GM23338 (cell line): Measurements from ENCODE around the gene VPS41. TPM values are rescaled to one million over a fixed set of nuclear protein-coding genes. Genes with fewer than 3 reads are reported as not detected.

Experiments
- ATAC-seq: fragments of 200-7000 bp; cut with Tn5 transposase; 3 replicates; pipeline ENCODE4 v1.9.1; 2020
- DNase-seq: peaks from one replicate; pipeline ENCODE4 v3.0.0-alpha.2; 2015; ENCODE audit warnings: low spot score
- H2AFZ ChIP-seq: fragments of 200-600 bp; sonication (generic); 2 replicates; pipeline ENCODE4 v1.8.0; 2016; ENCODE audit warnings: antibody characterized with exemption, mild to moderate bottlenecking, moderate library complexity
- H3F3A ChIP-seq: fragments of 200-600 bp; sonication (generic); replicated peaks from 2 replicates; pipeline ENCODE4 v1.8.0; 2017; ENCODE audit warnings: antibody characterized with exemption, mixed run types, low read depth
- H3K27ac ChIP-seq: fragments of 200-600 bp; sonication (generic); 2 replicates; pipeline ENCODE4 v1.6.1; 2016; ENCODE audit warnings: low read depth
- H3K27me3 ChIP-seq: fragments of 200-600 bp; sonication (generic); 2 replicates; pipeline ENCODE4 v1.8.0; 2016; ENCODE audit warnings: mild to moderate bottlenecking, mixed run types, moderate library complexity; ENCODE audit not compliant: insufficient read depth
- H3K36me3 ChIP-seq: fragments of 200-600 bp; sonication (generic); 2 replicates; pipeline ENCODE4 v1.8.0; 2016; ENCODE audit warnings: mild to moderate bottlenecking; ENCODE audit not compliant: insufficient read depth
- H3K4me1 ChIP-seq: fragments of 200-600 bp; sonication (generic); 2 replicates; pipeline ENCODE4 v1.8.0; 2016; ENCODE audit warnings: mild to moderate bottlenecking, moderate library complexity; ENCODE audit not compliant: insufficient read depth
- H3K4me2 ChIP-seq: fragments of 200-600 bp; sonication (generic); 2 replicates; pipeline ENCODE4 v1.7.1; 2017; ENCODE audit warnings: mixed run types
- H3K4me3 ChIP-seq: fragments of 200-600 bp; sonication (generic); 2 replicates; pipeline ENCODE4 v1.6.1; 2016; ENCODE audit warnings: mixed run types
- H3K79me2 ChIP-seq: fragments of 200-600 bp; sonication (generic); replicated peaks from 2 replicates; pipeline ENCODE4 v1.8.0; 2017; ENCODE audit warnings: mild to moderate bottlenecking; ENCODE audit not compliant: insufficient read depth
- H3K9me2 ChIP-seq: fragments of 200-600 bp; sonication (generic); 2 replicates; pipeline ENCODE4 v1.8.0; 2017; ENCODE audit not compliant: insufficient read depth
- H4K20me1 ChIP-seq: fragments of 200-600 bp; sonication (generic); replicated peaks from 2 replicates; pipeline ENCODE4 v1.8.0; 2017; ENCODE audit warnings: mild to moderate bottlenecking; ENCODE audit not compliant: insufficient read depth
- H3K27ac Mint-ChIP-seq: 2 replicates; pipeline ENCODE4 v1.8.0; 2020; ENCODE audit warnings: inconsistent platforms, mild to moderate bottlenecking, moderate library complexity, mixed read lengths
- H3K27me3 Mint-ChIP-seq: 3 replicates; pipeline ENCODE4 v1.8.0; 2022; ENCODE audit warnings: low read depth, mild to moderate bottlenecking, moderate library complexity, mixed read lengths, inconsistent platforms; ENCODE audit not compliant: insufficient read depth, poor library complexity
- H3K36me3 Mint-ChIP-seq: 3 replicates; pipeline ENCODE4 v1.8.0; 2021; ENCODE audit warnings: low read depth, mild to moderate bottlenecking, inconsistent platforms, moderate library complexity, mixed read lengths
- H3K4me1 Mint-ChIP-seq: 3 replicates; pipeline ENCODE4 v1.8.0; 2020; ENCODE audit warnings: mild to moderate bottlenecking, inconsistent platforms, mixed read lengths
- H3K4me3 Mint-ChIP-seq: 3 replicates; pipeline ENCODE4 v1.8.0; 2021; ENCODE audit warnings: moderate library complexity, mild to moderate bottlenecking, inconsistent platforms, mixed read lengths
- H3K9me3 Mint-ChIP-seq: 3 replicates; pipeline ENCODE4 v1.8.0; 2020; ENCODE audit warnings: moderate library complexity, mild to moderate bottlenecking, inconsistent platforms, mixed read lengths
- CREB1 ChIP-seq: fragments of 250-450 bp; sonication (Bioruptor Pico); IDR thresholded peaks from 2 replicates; pipeline ENCODE4 v1.5.0; 2020; ENCODE audit warnings: low read depth, mild to moderate bottlenecking, moderate library complexity
- EZH2phosphoT487 ChIP-seq: fragments of 200-600 bp; sonication (generic); IDR thresholded peaks from one replicate; pipeline ENCODE4 v1.8.1; 2018; ENCODE audit warnings: antibody characterized with exemption; ENCODE audit not compliant: unreplicated experiment
- ZNF114 ChIP-seq: fragments of 250-450 bp; sonication (Bioruptor Pico); IDR thresholded peaks from 2 replicates; pipeline ENCODE4 v1.5.0; 2020; ENCODE audit warnings: mild to moderate bottlenecking, moderate library complexity
- polyA plus RNA-seq: library from polyadenylated mRNA; unstranded; fragments of >200 nt; fragmentation: Nextera tagmentation; extraction: Ambion mirVana; gene quantifications from 2 replicates; pipeline ENCODE4 v1.2.1, GENCODE V29; 2016
- total RNA-seq: library from RNA; depleted of rRNA; stranded (reverse); fragments of >200 nt; shearing (Covaris generic); gene quantifications from 2 replicates; pipeline ENCODE4 v1.2.3, GENCODE V29; 2014
- TF ChIP-seq, protein P1 (sequence below): fragments of 250-450 bp; sonication (Bioruptor Pico); IDR thresholded peaks from 2 replicates; pipeline ENCODE4 v1.5.0; 2020; ENCODE audit warnings: mild to moderate bottlenecking, moderate library complexity
- TF ChIP-seq, protein P2 (sequence below), 2 experiments: fragments of 200-600 bp in 1 of 2; sonication (generic) in 1 of 2; conservative IDR thresholded peaks; 2 replicates each; pipeline versions ENCODE4 v1.5.1 to v1.6.1; 2016 to 2017; ENCODE audit warnings: antibody characterized with exemption in 2 of 2, low read depth in 2 of 2, mild to moderate bottlenecking in 2 of 2, moderate library complexity in 1 of 2

The VPS41 gene
- total and polyA plus RNA-seq, 2 experiments from 2014 or later: 20.2 to 41.2 TPM

DNA sequence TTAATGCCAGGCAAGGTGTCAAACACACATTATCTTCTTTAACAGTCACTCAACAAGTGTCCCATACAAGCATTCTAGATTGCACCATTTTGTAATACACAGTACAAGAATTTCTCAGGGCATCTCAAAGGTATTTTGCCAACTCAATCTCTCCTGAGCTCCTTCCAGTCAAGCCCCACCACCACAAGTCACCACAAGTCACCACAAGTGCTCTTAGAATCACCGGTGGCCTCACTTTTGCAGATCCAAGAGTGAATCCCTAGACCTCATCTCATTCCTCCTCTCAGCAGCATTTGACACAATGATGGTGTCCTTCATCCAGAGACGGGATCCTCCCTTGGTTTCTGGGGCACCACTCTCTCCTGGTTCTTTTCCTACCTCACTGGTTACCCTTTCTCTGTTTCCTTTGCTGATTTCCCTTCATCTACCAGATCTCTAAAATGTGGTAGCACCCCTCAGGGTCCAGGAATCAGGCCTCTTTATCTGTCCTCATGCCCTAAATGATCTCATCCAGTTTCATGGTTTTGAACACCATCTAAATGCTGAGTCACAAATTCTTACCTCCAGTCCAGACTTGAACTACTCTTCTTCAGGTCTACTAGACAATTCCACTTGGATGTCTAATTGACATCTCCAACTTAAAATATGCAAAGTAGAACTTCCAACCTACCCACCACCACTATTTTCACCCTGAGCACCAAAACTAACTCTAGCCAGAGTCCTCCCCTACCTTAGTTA lies 26.9 kb downstream of the VPS41 start (continued):
- TF ChIP-seq, protein P1, sequence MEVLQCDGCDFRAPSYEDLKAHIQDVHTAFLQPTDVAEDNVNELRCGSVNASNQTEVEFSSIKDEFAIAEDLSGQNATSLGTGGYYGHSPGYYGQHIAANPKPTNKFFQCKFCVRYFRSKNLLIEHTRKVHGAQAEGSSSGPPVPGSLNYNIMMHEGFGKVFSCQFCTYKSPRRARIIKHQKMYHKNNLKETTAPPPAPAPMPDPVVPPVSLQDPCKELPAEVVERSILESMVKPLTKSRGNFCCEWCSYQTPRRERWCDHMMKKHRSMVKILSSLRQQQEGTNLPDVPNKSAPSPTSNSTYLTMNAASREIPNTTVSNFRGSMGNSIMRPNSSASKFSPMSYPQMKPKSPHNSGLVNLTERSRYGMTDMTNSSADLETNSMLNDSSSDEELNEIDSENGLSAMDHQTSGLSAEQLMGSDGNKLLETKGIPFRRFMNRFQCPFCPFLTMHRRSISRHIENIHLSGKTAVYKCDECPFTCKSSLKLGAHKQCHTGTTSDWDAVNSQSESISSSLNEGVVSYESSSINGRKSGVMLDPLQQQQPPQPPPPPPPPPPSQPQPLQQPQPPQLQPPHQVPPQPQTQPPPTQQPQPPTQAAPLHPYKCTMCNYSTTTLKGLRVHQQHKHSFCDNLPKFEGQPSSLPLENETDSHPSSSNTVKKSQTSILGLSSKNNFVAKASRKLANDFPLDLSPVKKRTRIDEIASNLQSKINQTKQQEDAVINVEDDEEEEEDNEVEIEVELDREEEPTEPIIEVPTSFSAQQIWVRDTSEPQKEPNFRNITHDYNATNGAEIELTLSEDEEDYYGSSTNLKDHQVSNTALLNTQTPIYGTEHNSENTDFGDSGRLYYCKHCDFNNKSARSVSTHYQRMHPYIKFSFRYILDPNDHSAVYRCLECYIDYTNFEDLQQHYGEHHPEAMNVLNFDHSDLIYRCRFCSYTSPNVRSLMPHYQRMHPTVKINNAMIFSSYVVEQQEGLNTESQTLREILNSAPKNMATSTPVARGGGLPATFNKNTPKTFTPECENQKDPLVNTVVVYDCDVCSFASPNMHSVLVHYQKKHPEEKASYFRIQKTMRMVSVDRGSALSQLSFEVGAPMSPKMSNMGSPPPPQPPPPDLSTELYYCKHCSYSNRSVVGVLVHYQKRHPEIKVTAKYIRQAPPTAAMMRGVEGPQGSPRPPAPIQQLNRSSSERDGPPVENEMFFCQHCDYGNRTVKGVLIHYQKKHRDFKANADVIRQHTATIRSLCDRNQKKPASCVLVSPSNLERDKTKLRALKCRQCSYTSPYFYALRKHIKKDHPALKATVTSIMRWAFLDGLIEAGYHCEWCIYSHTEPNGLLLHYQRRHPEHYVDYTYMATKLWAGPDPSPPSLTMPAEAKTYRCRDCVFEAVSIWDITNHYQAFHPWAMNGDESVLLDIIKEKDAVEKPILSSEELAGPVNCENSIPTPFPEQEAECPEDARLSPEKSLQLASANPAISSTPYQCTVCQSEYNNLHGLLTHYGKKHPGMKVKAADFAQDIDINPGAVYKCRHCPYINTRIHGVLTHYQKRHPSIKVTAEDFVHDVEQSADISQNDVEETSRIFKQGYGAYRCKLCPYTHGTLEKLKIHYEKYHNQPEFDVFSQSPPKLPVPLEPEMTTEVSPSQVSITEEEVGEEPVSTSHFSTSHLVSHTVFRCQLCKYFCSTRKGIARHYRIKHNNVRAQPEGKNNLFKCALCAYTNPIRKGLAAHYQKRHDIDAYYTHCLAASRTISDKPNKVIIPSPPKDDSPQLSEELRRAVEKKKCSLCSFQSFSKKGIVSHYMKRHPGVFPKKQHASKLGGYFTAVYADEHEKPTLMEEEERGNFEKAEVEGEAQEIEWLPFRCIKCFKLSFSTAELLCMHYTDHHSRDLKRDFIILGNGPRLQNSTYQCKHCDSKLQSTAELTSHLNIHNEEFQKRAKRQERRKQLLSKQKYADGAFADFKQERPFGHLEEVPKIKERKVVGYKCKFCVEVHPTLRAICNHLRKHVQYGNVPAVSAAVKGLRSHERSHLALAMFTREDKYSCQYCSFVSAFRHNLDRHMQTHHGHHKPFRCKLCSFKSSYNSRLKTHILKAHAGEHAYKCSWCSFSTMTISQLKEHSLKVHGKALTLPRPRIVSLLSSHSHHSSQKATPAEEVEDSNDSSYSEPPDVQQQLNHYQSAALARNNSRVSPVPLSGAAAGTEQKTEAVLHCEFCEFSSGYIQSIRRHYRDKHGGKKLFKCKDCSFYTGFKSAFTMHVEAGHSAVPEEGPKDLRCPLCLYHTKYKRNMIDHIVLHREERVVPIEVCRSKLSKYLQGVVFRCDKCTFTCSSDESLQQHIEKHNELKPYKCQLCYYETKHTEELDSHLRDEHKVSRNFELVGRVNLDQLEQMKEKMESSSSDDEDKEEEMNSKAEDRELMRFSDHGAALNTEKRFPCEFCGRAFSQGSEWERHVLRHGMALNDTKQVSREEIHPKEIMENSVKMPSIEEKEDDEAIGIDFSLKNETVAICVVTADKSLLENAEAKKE (CRISPR knock-in tag): no peak
- no peak for TF ChIP-seq CREB1

GRCh38 chr7:38881015-38881414 lies 28.0 kb downstream of the VPS41 start:
- Histone ChIP-seq H3K4me3 (no peak overlapping the region), H3F3A (no peaks in the 10 kb centered on the region), H3K27me3 (no peaks in the 10 kb centered on the region), H2AFZ (no peak overlapping the region), H3K4me1 (peaks cover 2% of the 10 kb centered on the region; the same call in 1 of the 2 replicates), H3K27ac (no peak overlapping the region), H3K36me3 (no peaks in the 10 kb centered on the region), H4K20me1 (peaks cover 10% of the 10 kb centered on the region; the same call in 1 of the 2 replicates), H3K4me2 (no peak overlapping the region), H3K79me2 (peaks cover 59% of the 10 kb centered on the region), H3K9me2 (peaks cover 4% of the 10 kb centered on the region)
- no peak overlapping the region for H3K4me3 Mint-ChIP-seq
- TF ChIP-seq EZH2phosphoT487 (no peak), ZNF114 (CRISPR knock-in tag) (no peak)
- TF ChIP-seq, protein P2, sequence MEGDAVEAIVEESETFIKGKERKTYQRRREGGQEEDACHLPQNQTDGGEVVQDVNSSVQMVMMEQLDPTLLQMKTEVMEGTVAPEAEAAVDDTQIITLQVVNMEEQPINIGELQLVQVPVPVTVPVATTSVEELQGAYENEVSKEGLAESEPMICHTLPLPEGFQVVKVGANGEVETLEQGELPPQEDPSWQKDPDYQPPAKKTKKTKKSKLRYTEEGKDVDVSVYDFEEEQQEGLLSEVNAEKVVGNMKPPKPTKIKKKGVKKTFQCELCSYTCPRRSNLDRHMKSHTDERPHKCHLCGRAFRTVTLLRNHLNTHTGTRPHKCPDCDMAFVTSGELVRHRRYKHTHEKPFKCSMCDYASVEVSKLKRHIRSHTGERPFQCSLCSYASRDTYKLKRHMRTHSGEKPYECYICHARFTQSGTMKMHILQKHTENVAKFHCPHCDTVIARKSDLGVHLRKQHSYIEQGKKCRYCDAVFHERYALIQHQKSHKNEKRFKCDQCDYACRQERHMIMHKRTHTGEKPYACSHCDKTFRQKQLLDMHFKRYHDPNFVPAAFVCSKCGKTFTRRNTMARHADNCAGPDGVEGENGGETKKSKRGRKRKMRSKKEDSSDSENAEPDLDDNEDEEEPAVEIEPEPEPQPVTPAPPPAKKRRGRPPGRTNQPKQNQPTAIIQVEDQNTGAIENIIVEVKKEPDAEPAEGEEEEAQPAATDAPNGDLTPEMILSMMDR (conservative IDR thresholded peaks at IDR 0.05; ENCODE audit: low read depth in 2 of 2): peak; percentile 42 to 59
- H3K36me3 Mint-ChIP-seq: peaks cover 7% of the 10 kb centered on the region
- DNase-seq: peak; percentile 64
- peak; percentile 93 for ATAC-seq
- H3K27me3 Mint-ChIP-seq: peaks cover 1% of the 10 kb centered on the region
- H3K27ac Mint-ChIP-seq: no peak overlapping the region
- H3K4me1 Mint-ChIP-seq: peaks cover 22% of the 10 kb centered on the region
- peaks cover 2% of the 10 kb centered on the region; the same call in 2 of the 3 replicates for H3K9me3 Mint-ChIP-seq
